ENCODE data around the gene PDZD2. TPM values are rescaled to one million over a fixed set of nuclear protein-coding genes. Genes with fewer than 3 reads are reported as not detected.
"Not testable (repeated sequence)": the region's sequence is repeated elsewhere in the genome, so short reads cannot be mapped to it uniquely, and the experiment has no call there.

PDZD2 gene
- total and polyA plus RNA-seq, 3 donors from 2014 or later: 47.3 to 89.1 (median 83.9) TPM

DNA sequence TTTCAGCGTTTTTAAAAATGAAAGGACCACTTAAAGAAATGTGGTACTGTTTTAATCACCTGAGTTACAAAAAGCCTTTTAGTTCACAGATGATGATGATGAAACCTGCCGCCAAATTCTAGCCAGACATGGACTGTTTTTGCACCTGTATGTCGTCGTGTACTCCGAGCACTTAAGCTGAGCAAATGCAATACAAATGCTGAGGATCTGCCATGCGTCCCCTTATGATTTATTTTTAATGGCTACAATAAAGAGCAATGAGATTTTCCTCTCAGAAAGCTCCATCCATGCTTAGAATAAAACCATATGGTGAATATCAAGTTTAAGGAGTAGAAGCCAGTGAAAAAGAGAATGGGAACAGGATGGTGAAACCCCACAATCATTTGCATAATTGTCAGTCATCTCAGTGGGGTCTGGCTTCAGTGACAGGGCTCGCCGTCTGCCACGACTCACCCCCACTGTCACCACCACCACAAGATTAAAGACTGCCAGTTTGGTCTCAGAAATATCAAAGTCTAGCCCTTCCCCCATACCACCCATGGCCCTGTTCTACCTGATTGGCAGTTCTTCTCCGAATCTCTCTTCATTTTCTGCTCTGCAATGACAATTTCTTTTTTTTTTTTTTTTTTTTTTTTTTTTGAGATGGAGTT is 375.3 kb downstream of the PDZD2 start:
- intact Hi-C loops (cut with DNase I; ENCODE audit: low total_unique reads): no loop called here
- H3K4me3 ChIP-seq: no peak overlapping the region
- H3K36me3 ChIP-seq (ENCODE audit: low read depth, missing control alignments): no peaks in the 10 kb centered on the region
- TF ChIP-seq, protein P1, sequence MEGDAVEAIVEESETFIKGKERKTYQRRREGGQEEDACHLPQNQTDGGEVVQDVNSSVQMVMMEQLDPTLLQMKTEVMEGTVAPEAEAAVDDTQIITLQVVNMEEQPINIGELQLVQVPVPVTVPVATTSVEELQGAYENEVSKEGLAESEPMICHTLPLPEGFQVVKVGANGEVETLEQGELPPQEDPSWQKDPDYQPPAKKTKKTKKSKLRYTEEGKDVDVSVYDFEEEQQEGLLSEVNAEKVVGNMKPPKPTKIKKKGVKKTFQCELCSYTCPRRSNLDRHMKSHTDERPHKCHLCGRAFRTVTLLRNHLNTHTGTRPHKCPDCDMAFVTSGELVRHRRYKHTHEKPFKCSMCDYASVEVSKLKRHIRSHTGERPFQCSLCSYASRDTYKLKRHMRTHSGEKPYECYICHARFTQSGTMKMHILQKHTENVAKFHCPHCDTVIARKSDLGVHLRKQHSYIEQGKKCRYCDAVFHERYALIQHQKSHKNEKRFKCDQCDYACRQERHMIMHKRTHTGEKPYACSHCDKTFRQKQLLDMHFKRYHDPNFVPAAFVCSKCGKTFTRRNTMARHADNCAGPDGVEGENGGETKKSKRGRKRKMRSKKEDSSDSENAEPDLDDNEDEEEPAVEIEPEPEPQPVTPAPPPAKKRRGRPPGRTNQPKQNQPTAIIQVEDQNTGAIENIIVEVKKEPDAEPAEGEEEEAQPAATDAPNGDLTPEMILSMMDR (IDR thresholded peaks at IDR 0.05): no peak
- TF ChIP-seq POLR2A (IDR thresholded peaks at IDR 0.05): no peak
- peaks cover 37% of the 10 kb centered on the region for H3K4me1 ChIP-seq
- H3K27ac ChIP-seq: no peak overlapping the region
- 86 to 93% methylated on average over 10 of the region's 10 CpGs for WGBS, 2 donors
- no peak for DNase-seq
- H3K9me3 ChIP-seq: no peaks in the 10 kb centered on the region
- H3K27me3 ChIP-seq: no peaks in the 10 kb centered on the region

DNA sequence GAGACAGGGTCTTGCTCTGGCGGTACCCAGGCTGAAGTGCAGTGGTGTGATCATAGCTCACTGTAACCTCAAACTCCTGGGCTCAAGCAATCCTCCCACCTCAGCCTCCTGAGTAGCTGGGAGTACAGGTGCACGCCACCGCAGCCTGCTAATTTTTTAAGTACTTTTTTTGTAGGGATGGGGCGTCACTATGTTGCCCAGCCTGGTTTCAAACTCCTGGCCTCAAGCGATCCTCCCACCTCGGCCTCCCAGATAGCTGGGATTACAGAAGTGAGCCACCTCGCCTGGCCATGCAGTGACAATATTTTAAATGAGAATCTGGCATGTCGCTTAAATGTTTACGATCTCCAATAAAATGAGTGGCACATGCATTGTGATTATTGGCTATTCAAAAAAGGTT is 376.3 kb downstream of the PDZD2 start:
- 84 to 90% methylated on average over 9 of the region's 9 CpGs for WGBS, 2 donors
- peak overlapping the region; percentile 55 to 59 for H3K27ac ChIP-seq

DNA sequence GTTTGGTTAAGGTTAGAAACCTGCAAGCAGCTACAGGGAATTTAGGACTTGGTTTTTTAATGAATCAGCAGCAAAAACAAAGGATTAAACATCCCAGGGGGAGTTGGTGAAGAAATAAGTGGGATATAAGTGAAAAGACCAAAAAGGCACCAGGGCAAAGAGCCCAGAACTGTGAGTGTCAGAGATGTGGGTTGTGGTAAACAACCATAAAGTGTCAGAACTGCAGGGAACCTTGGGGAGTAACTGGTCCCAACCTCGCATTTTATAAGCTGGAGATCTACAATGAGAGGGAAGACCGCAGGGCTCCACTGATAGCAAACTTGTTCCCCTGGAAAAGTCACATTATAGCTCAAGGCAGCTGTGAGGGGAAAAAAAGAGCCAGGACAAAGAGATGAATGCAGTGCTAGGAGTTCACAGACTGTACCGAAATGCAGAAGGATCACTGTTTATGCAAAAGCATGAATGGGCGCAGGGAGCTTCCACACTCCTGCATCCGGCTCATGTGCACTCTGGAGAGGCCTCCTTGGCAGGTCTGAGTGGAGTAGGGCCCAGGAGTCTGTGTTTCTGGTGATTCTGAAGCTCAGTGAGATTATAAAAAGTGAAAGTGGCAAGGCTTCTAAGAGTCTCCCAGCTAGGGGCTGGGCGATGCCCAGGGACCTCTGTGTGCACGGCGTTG is 378.9 kb downstream of the PDZD2 start:
- Histone ChIP-seq H3K36me3 (ENCODE audit: low read depth, missing control alignments) (no peaks in the 10 kb centered on the region), H3K27me3 (no peaks in the 10 kb centered on the region), H3K9me3 (no peaks in the 10 kb centered on the region), H3K4me1 (peaks cover 48% of the 10 kb centered on the region), H3K4me3 (no peak overlapping the region), H3K27ac (peak overlapping the region; percentile 87)
- DNase-seq: peak; percentile 49
- WGBS, 2 donors: 38 to 46% methylated on average over 8 of the region's 8 CpGs
- TF ChIP-seq POLR2A (IDR thresholded peaks at IDR 0.05): no peak
- TF ChIP-seq, protein P1 (IDR thresholded peaks at IDR 0.05): no peak
- intact Hi-C loops (cut with DNase I; ENCODE audit: low total_unique reads): no loop called here

More for the DNA sequence above, 376.3 kb downstream of the PDZD2 start:
- DNase-seq; intact Hi-C loops (cut with DNase I; ENCODE audit: low total_unique reads); H3K4me3 ChIP-seq; H3K9me3 ChIP-seq; H3K27me3 ChIP-seq; H3K36me3 ChIP-seq (ENCODE audit: low read depth, missing control alignments): not testable (repeated sequence)
- H3K4me1 ChIP-seq: peaks cover 37% of the 10 kb centered on the region

DNA sequence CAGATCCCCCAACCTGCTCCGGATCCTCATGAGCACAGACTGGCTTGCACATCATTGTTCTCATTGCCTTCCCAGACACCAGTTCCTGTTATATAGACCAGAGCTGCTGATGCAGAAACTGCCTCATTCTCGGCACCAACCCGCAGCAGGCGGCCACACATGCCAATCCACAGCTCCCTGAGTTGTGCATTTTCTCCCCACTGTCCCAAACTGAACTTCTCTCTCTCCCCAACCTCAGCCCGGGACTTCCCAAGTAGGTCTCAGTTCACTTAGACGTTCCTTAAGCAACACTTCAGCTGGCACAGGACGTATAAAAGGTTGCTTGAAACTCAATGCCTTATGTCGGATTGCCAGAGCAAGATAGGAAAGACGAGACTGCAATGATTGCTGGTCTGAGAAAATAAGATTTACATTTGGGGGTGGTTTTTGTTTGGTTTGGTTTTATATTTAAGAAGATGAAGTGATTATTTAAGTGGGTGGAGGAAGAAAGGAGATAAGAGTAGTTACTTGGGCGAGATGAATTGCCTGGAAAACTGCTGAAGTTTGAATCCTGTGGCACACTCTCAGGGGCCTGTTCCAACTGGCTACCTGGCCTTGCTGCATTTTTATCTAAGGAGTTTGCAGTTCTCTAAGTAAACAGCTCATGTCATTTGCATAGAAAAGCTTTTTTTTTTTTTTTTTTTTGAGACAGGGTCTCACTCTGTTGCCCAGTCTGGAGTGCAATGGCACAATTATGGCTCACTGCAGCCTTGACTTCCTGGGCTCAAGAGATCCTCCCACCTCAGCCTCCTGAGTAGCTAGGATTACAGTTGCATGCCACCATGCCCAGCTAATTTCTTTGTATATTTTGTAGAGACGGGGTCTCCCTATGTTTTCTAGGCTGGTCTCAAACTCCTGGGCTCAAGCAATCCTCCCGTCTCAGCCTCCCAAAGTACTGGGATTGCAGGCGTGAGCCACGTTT is 379.8 kb downstream of the PDZD2 start:
- DNase-seq: no peak
- no peaks in the 10 kb centered on the region for H3K36me3 ChIP-seq (ENCODE audit: low read depth, missing control alignments)
- intact Hi-C loops (cut with DNase I; ENCODE audit: low total_unique reads): no loop called here
- no peak for TF ChIP-seq POLR2A (IDR thresholded peaks at IDR 0.05)
- TF ChIP-seq, protein P1 (IDR thresholded peaks at IDR 0.05): no peak
- peak overlapping the region; percentile 87 for H3K27ac ChIP-seq
- peaks cover 48% of the 10 kb centered on the region for H3K4me1 ChIP-seq
- H3K4me3 ChIP-seq: no peak overlapping the region
- 43 to 50% methylated on average over 14 of the region's 14 CpGs for WGBS, 2 donors
- no peaks in the 10 kb centered on the region for H3K9me3 ChIP-seq
- no peaks in the 10 kb centered on the region for H3K27me3 ChIP-seq

DNA sequence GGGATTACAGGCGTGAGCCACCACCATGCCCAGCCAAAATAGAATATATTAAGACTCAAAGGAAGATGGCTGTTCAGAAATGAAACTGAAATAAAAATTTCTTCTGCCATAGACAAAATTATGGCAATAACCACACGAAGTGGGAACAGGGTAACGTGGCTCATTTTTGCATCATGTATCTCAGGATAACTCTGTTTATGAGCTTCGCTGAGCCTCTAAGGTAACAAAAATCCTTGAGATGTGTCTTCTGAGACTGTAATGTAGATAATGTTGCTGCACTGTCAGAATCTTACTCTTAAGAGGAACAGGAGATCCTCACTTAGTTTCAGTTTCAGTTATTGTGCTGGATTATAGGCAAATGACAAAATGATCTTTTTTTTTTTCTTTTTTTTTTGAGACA is 381.3 kb downstream of the PDZD2 start:
- Histone ChIP-seq H3K4me1 (peaks cover 45% of the 10 kb centered on the region), H3K27me3 (no peaks in the 10 kb centered on the region), H3K27ac (peak overlapping the region in 1 of 2 donors; percentile 87), H3K9me3 (no peaks in the 10 kb centered on the region), H3K36me3 (ENCODE audit: low read depth, missing control alignments) (no peaks in the 10 kb centered on the region), H3K4me3 (no peak overlapping the region)
- 37 to 51% methylated on average over 4 of the region's 4 CpGs for WGBS, 2 donors
- intact Hi-C loops (cut with DNase I; ENCODE audit: low total_unique reads): no loop called here
- DNase-seq: no peak
- TF ChIP-seq, protein P1 (IDR thresholded peaks at IDR 0.05): no peak
- no peak for TF ChIP-seq POLR2A (IDR thresholded peaks at IDR 0.05)

Data from testis (tissue), 3 donors.